Neural crest cell (in vitro differentiated cells): ENCODE results near the gene FOXN1. TPM values are rescaled to one million over a fixed set of nuclear protein-coding genes. Genes with fewer than 3 reads are reported as not detected.
A peak's percentile ranks its signal among the peaks of the same experiment; 100 is the strongest.

Source experiments
- DNase-seq: peaks from one replicate; pipeline ENCODE4 v3.0.0; 2021; ENCODE audit warnings: low read depth, mixed read lengths, low spot score
- H3K27ac Mint-ChIP-seq: one replicate; pipeline ENCODE4 v1.8.0; 2021; ENCODE audit warnings: mild to moderate bottlenecking, mixed read lengths; ENCODE audit not compliant: unreplicated experiment
- H3K27me3 Mint-ChIP-seq: 2 replicates; pipeline ENCODE4 v1.8.0; 2021; ENCODE audit warnings: low read depth, mild to moderate bottlenecking, mixed read lengths
- H3K36me3 Mint-ChIP-seq: 2 replicates; pipeline ENCODE4 v1.8.0; 2021; ENCODE audit warnings: low read depth, mild to moderate bottlenecking, mixed read lengths
- H3K4me1 Mint-ChIP-seq: 2 replicates; pipeline ENCODE4 v1.8.0; 2021; ENCODE audit warnings: mixed read lengths
- H3K4me3 Mint-ChIP-seq: one replicate; pipeline ENCODE4 v1.8.0; 2021; ENCODE audit warnings: mild to moderate bottlenecking, mixed read lengths
- H3K9me3 Mint-ChIP-seq: 2 replicates; pipeline ENCODE4 v1.8.0; 2021; ENCODE audit warnings: mixed read lengths
- total RNA-seq: library from RNA; stranded (reverse); gene quantifications from 2 replicates; pipeline ENCODE4 v1.2.1, GENCODE V29; 2021
- TF ChIP-seq, protein P1 (sequence below): fragments of 200-600 bp; sonication (generic); conservative IDR thresholded peaks from 2 replicates; pipeline ENCODE4 v1.5.0; 2021; ENCODE audit warnings: antibody characterized with exemption, mild to moderate bottlenecking

Gene FOXN1
- total RNA-seq, 1 donor from 2014 or later, result not detected

DNA sequence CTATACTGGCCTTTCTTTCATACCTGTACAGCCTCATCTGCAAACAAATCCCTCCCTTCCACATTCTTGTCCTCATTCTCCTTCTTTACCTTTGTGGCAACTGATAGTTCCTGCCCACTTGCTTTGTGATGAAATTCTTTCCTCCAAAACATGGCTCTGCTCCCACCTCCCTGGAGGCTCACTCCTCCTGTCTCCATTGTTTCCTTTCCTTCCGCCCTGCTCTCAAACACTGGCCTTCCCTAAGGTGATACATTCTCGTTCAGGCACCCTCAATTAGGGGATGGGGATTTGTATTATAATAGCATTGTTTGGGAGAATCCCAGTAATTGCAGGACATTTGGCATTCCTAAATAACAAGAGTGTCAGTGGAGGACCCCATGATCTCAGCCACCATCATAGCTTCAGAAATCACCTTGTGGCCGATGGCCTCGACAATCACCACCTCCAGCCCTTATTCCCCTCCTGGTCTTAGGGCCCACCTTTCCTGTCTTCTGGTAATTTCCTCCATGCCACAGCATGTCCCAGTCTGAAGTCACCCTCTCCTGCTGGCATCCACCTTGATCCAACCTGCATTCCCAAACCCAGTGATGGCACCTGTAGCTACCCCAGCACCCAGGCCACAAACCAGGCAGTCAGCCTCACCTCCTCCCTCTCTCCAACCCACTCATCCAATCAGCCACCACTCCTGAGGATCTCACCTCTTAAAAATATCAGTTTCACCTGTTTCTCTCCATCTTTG, 38.4 kb downstream of the FOXN1 start:
- Mint-ChIP-seq H3K27me3 (no peaks in the 10 kb centered on the region), H3K36me3 (no peaks in the 10 kb centered on the region), H3K4me3 (no peak overlapping the region), H3K4me1 (peaks cover 4% of the 10 kb centered on the region), H3K27ac (no peak overlapping the region), H3K9me3 (no peaks in the 10 kb centered on the region)
- DNase-seq, result no peak
- TF ChIP-seq, protein P1, sequence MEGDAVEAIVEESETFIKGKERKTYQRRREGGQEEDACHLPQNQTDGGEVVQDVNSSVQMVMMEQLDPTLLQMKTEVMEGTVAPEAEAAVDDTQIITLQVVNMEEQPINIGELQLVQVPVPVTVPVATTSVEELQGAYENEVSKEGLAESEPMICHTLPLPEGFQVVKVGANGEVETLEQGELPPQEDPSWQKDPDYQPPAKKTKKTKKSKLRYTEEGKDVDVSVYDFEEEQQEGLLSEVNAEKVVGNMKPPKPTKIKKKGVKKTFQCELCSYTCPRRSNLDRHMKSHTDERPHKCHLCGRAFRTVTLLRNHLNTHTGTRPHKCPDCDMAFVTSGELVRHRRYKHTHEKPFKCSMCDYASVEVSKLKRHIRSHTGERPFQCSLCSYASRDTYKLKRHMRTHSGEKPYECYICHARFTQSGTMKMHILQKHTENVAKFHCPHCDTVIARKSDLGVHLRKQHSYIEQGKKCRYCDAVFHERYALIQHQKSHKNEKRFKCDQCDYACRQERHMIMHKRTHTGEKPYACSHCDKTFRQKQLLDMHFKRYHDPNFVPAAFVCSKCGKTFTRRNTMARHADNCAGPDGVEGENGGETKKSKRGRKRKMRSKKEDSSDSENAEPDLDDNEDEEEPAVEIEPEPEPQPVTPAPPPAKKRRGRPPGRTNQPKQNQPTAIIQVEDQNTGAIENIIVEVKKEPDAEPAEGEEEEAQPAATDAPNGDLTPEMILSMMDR, result no peak

DNA sequence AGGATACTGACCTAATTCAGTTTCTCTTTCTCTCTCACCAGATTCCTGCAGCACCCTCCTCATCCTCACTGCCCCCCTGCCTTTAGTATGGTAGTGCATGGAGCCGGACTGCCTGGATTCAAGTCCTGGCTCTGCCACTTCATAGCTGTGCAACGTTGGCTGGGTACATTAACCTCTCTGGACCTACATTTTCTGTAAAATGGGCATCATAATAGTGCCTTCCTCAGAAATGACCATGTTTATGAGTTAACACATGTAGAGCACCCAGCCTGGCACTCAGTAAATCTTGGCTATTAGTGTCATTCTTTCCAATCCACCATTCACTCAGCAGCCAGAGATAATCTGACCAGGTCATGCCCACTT, 39.0 kb downstream of the FOXN1 start:
- Mint-ChIP-seq H3K4me1 (peaks cover 6% of the 10 kb centered on the region), H3K27ac (no peak overlapping the region), H3K4me3 (no peak overlapping the region), H3K27me3 (no peaks in the 10 kb centered on the region), H3K36me3 (no peaks in the 10 kb centered on the region), H3K9me3 (no peaks in the 10 kb centered on the region)
- TF ChIP-seq, protein P1, result no peak
- DNase-seq, result no peak

DNA sequence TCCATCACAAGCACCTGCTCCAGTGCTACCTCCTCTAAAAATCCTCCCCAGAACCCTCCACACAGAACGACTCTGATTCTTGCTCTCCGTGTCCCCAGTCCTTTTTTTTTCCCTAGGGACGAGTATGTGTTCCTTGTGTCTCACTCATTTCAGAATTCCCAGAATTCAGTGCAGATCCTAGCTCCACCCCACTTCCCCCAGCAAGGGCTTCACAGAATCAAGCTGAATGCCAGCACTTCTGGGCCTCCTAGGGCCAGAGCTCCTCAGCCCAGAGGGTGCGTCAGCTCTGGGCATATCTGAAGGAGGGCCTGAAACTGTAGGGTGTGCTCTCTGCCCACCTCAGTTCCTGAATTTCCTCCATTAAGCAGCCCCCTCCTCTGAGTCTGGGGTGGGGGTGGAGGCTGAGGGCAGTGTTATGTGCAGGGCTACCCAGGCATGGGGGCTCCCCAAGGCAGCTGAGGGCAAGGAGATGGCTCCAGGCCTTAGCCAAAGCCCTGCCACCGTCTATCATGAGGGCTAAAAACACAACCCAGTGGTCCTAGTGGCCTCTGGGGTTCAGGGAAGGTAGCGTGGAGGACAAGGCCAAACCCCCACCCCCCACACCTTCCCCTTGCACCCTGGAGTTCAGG, 39.8 kb downstream of the FOXN1 start:
- TF ChIP-seq, protein P1, result no peak
- Mint-ChIP-seq H3K4me3 (no peak overlapping the region), H3K36me3 (no peaks in the 10 kb centered on the region), H3K4me1 (peaks cover 14% of the 10 kb centered on the region), H3K27me3 (no peaks in the 10 kb centered on the region), H3K27ac (peak overlapping the region; percentile 35), H3K9me3 (no peaks in the 10 kb centered on the region)
- no peak for DNase-seq

DNA sequence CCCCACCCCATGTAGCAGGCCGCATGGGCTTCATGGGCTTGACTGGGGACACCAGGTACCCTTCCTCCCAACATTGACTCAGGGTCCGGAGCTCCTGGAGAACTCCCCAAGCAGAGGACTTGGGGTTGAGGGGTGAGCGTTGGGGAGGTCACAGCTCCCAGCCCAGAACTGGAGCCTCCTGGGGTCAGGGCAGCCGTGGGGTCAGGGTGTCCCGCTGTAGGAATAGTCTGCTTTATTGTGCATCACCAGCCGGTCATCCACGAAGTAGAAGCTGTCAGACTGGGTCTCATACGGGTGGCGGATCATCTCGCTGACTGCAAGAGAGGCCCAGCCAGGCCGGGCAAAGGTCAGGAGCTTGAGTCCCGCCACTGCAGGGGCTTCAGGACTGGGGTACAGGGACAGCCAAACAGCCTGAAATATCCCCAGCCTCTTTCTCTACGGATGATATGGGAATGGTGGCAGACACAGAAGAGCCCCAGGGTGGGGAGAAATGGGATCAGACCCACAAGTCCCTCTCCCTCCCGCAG, 41.0 kb downstream of the FOXN1 start:
- Mint-ChIP-seq H3K27me3 (no peaks in the 10 kb centered on the region), H3K27ac (no peak overlapping the region), H3K36me3 (no peaks in the 10 kb centered on the region), H3K9me3 (no peaks in the 10 kb centered on the region), H3K4me1 (peaks cover 24% of the 10 kb centered on the region), H3K4me3 (no peak overlapping the region)
- TF ChIP-seq, protein P1, result no peak
- no peak for DNase-seq

DNA sequence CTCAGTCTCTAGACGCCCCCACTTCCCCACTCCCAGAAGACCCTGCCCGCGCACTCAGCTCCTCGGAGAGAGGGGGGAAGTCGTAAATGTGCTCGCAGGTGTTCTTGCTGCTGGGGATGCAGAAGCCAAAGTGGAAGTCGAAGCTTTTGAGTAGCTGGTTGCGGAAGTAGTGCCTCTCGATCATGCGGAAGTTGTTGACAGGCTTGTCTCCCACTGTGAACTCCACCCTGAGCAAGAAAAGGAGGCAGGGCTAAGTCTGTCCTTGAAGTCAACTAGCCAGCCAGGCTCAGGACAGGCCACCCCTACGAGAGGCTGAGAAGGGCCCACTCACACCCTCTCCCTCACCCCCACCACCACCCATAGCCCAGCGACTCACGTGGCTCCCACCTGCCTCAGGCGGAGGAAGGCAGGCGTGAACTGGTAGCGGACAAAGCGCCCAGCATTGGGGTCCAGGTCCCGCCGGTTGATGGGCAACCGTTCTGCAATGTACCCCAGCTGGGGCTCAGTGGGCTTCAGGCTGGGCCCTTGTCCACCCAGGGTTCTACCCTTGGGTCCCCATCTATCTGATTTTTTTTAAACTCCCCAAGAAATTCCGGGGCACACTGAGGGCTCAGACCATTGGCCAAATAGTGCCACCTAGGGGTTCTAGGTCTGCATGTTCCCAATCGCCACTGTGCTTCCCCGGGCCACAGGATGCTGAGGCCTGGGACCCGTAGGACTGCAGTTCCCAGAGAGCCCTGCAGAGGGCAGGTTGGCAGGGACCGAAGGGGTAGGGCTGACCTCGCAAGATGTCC, 41.7 kb downstream of the FOXN1 start:
- Mint-ChIP-seq H3K36me3 (no peaks in the 10 kb centered on the region), H3K4me1 (peaks cover 27% of the 10 kb centered on the region), H3K27me3 (no peaks in the 10 kb centered on the region), H3K9me3 (no peaks in the 10 kb centered on the region), H3K4me3 (peak overlapping the region; percentile 84), H3K27ac (no peak overlapping the region)
- DNase-seq, result peak; percentile 81
- TF ChIP-seq, protein P1, result peak; percentile 75
